G401.6 (cell line): ENCODE measurements around the gene MAD2L2.

ENCODE experiments used
- FAIRE-seq: peaks from 2 replicates; lab custom pipeline; 2012; peaks lifted over from hg19 to GRCh38; lab: Jason Lieb, UNC

Gene MAD2L2

DNA sequence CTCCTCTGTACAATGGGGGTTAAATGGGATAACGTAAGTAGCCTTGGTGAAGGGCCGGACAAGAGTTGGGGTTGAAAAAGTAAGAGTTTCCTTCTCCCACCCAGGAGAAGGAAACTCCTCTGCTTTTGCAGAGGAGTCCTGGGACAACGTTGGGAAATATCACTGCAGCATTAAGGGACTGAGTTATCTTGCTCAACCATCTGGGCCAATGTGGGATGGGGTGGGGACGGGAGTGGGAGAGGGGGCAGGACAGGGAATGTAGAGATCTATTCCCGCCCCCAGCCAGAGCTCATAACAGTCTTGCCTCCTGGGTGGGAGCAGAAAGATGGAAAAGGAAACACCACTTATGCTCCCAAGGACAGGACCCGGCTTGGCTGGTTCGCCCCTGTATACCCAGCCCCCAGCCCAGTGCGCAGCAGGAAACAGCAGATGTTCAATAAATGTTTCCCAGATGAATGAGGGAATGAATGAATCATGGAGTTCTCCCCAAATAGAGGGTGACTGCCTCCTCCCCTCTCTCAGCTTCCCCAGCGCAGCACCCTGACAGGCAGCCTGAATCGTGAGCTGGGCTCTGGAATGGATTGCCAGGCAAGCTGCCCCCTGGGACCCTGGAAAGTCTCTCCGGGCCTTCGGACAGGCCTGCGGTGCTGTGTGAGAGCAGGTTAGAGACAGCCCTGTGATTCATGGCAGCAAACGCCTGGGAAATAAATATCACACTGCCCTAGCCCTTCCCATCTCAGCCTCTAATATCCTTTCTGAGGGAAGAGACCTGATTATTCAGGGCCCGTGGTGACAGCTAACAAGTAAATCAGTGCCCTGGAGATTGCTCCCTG is 51.5 kb downstream of the MAD2L2 start:
- no peak for FAIRE-seq

- FAIRE-seq: no peak
Measured at GRCh38 chr1:11628767-11629166, 52.2 kb downstream of the MAD2L2 start.

GRCh38 chr1:11626551-11626950 is 54.4 kb downstream of the MAD2L2 start:
- no peak for FAIRE-seq
